HEK293T (cell line): ENCODE measurements around the gene FBLIM1.

Experiments used
- BHLHE40 ChIP-seq: fragments of 450-650 bp; IDR thresholded peaks from 2 replicates; pipeline ENCODE4 v1.6.1; 2016; ENCODE audit warnings: mild to moderate bottlenecking, moderate library complexity, borderline replicate concordance
- FOXA1 ChIP-seq: fragments of 450-650 bp; IDR thresholded peaks from 2 replicates; pipeline ENCODE4 v1.6.1; 2016; ENCODE audit warnings: mild to moderate bottlenecking
- FOXK2 ChIP-seq: fragments of 450-650 bp; IDR thresholded peaks from 2 replicates; pipeline ENCODE4 v1.6.1; 2016; ENCODE audit warnings: mild to moderate bottlenecking
- FOXM1 ChIP-seq: fragments of 450-650 bp; IDR thresholded peaks from 2 replicates; pipeline ENCODE4 v1.6.1; 2017; ENCODE audit warnings: mild to moderate bottlenecking, borderline replicate concordance
- LEF1 ChIP-seq: fragments of 450-650 bp; IDR thresholded peaks from 2 replicates; pipeline ENCODE4 v1.6.1; 2017; ENCODE audit warnings: mild to moderate bottlenecking, borderline replicate concordance
- SP1 ChIP-seq: fragments of 450-650 bp; IDR thresholded peaks from 2 replicates; pipeline ENCODE4 v1.6.1; 2017
- SUZ12 ChIP-seq: fragments of 450-650 bp; IDR thresholded peaks from 2 replicates; pipeline ENCODE4 v1.6.1; 2016; ENCODE audit warnings: mild to moderate bottlenecking
- ZNF384 ChIP-seq: fragments of 450-650 bp; IDR thresholded peaks from 2 replicates; pipeline ENCODE4 v1.6.1; 2016

DNA sequence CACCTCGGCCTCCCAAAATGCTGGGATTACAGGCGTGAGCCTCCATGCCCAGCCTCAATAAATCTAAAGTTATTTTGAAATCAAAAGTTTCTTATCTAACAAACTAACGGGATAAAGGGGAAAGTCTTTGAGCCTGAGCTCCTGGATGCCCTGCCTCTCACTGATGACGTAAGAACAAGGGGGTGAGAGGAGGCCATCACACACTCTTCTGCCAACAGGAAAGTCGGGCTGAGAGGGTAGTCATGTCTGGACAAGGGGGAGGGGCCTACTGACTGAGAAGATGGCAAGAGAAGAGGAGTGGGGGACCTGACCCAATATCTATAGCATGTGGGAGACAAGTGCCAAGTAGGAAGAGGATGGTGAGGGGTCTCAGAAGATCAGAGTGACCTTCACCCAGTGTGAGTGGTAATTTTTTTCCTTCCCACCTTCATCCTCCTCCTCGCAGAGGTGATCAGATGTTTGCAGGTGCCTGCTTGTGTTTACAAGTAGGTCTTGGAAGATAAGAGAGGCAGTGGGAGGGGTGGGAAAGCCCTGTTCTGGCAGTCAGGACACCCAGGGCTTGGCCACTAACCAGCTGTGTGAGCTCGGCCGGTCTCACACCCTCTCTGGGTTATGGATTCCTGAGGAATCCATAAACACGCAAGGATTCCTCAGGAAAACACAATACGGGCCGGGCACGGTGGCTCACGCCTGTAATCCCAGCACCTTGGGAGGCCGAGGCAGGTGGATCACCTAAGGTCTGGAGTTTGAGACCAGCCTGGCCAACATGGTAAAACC is 39.2 kb downstream of the FBLIM1 start:
- TF ChIP-seq FOXA1 (no peak), FOXK2 (no peak), LEF1 (no peak), ZNF384 (no peak), SP1 (no peak), FOXM1 (no peak), SUZ12 (no peak), BHLHE40 (no peak)
